Activated naive CD8-positive, alpha-beta T cell treated with anti-CD3 and anti-CD28 coated beads for 36 hours (primary cell): Measurements from ENCODE around the gene ZCCHC18. TPM values are rescaled to one million over a fixed set of nuclear protein-coding genes. Genes with fewer than 3 reads are reported as not detected.
"Not testable (repeated sequence)": the region's sequence is repeated elsewhere in the genome, so short reads cannot be mapped to it uniquely, and the experiment has no call there.

ENCODE experiments used
- DNase-seq: peaks from one replicate; pipeline ENCODE4 v3.0.0; 2021
- H3K27ac Mint-ChIP-seq: one replicate; pipeline ENCODE4 v1.8.0; 2022; ENCODE audit warnings: mild to moderate bottlenecking, moderate library complexity, mixed read lengths
- H3K27me3 Mint-ChIP-seq: one replicate; pipeline ENCODE4 v1.8.0; 2022; ENCODE audit warnings: mild to moderate bottlenecking, mixed read lengths
- H3K36me3 Mint-ChIP-seq: one replicate; pipeline ENCODE4 v1.8.0; 2021; ENCODE audit warnings: mild to moderate bottlenecking, mixed read lengths
- H3K4me1 Mint-ChIP-seq: one replicate; pipeline ENCODE4 v1.8.0; 2021; ENCODE audit warnings: mixed read lengths
- H3K4me3 Mint-ChIP-seq: one replicate; pipeline ENCODE4 v1.8.0; 2022; ENCODE audit warnings: mild to moderate bottlenecking, moderate library complexity, mixed read lengths
- H3K9me3 Mint-ChIP-seq: one replicate; pipeline ENCODE4 v1.8.0; 2022; ENCODE audit warnings: mixed read lengths
- total RNA-seq, 2 experiments: library from RNA; stranded (reverse); gene quantifications; one replicate each; pipeline ENCODE4 v1.2.3, GENCODE V29; 2021

The ZCCHC18 gene
- 1 to 10 TPM; 5.5 to 5.8 TPM for total RNA-seq

DNA sequence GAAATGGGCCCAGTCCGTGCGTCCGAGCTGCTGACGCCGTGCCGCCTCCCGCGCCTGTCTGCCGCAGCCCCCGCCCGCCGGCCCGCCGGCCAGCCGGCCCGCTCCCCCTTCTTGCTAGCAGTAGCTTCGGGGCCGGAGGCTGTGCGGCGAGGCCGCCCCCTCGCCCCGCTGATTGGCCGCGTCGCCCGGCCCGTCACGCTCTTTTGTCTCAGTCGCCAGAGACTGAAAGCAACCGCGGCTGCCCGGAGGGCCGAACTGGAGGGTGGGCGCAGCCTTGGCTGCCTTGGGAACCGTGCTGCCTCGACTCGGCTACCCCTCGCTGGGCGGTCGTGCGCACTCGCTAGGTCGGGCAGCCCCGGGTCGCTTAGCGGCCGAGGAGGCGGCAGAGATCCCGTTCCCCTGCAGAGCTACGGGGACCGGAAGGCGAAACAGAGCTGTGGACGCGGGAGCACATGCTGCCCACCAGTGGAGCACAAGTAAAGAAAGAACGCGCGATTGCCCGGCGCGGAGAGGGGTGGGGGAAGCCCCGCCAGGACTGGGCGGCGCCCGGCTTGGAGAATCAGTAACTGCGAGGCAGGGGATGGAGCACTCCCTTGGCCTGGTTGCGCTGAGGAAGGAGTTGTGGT, at the start of gene ZCCHC18:
Gene ZCCHC18, plus strand, starts transcription at position 198 of the 626 bp plus-strand sequence. CDS start 1,589 bp downstream, outside the sequence.
- H3K27ac Mint-ChIP-seq, result peak within 1 kb of the TSS; percentile 90
- peak; percentile 69 for DNase-seq
- no peaks in the 10 kb centered on the region for H3K9me3 Mint-ChIP-seq
- peak within 1 kb of the TSS; percentile 90 for H3K4me3 Mint-ChIP-seq
- H3K27me3 Mint-ChIP-seq, result no peaks in the 10 kb centered on the region
- H3K36me3 Mint-ChIP-seq, result peaks cover 10% of the 10 kb centered on the region
- peaks cover 38% of the 10 kb centered on the region for H3K4me1 Mint-ChIP-seq

DNA sequence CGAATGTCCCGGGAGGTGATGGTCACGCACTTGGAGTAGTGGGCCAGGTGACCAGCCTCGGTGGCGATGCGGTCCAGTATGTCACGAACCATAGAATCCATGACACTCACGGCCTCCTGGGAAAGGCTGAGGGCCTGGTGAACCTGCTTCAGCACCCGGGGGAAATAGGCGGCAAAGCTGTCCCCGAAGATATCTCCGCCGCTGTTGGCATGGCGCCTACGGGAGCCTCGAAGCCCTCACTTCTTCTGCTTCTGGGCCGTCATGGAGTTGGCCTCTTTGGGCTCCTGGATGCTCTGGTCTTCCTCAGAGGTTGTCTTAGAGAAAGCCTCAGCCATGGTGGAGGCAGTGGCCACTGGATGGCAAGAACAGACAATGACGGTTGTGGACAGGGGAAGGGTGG, 49.7 kb upstream of the ZCCHC18 start:
- not testable (repeated sequence) for H3K4me1 Mint-ChIP-seq, H3K9me3 Mint-ChIP-seq, H3K27ac Mint-ChIP-seq, DNase-seq, H3K36me3 Mint-ChIP-seq, H3K27me3 Mint-ChIP-seq, H3K4me3 Mint-ChIP-seq

DNA sequence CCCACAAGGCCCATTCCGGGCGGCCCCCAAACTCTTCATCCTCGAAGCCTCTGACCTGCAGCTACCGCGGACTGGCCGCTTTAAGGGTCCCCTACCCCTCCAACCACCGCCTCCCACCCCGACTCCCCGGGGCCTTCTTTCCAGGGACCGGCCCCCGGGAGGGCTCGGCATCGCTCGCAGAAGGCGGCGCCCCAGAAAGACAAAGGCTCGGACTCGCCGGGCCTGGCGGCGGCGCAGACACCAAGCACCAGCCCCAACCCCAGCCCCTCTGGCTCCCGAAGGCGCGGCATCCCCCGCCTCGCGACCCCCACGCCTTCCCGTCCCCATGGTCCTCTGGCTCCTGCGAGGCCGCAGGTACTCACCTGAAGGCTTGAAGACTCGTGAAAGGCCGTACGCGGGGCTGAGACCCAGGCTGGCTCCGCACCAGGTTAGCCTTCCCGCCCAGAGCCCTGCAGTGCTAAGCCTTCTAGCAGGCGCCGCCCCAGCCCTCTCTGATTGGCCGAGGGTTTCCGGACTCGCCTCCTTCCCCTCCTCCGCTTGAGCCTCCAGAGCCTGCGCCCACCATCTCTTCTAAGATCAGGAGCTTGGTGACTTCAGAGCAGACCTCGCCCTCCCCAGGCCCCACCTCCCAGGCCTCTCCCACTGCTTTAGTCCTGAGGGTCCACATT, 36.4 kb upstream of the ZCCHC18 start, which contains the start of gene TMSB15C:
Gene TMSB15C, minus strand, starts transcription at position 459 of the 668 bp plus-strand sequence.
- H3K27ac Mint-ChIP-seq, result not testable (repeated sequence)

DNA sequence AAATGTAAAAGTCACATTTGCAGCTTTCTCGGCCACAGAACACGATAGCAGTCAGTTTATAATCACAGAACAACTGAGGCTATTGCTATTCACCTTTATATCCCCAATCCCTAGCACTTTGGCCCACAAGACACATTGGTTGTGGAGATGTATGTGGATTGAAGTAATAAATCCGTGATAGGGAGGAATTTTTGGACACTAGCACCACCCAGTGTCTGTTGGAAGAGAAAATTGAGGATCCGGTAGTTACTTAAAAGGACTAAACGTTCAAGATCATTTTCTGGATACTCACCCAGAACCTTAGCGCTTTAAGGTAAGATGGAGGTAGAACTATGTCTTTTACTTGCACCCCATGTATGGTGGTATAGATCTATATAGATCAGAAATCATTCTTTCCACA, 34.5 kb upstream of the ZCCHC18 start:
- H3K36me3 Mint-ChIP-seq, H3K4me3 Mint-ChIP-seq, DNase-seq, H3K4me1 Mint-ChIP-seq, H3K27me3 Mint-ChIP-seq, H3K9me3 Mint-ChIP-seq, H3K27ac Mint-ChIP-seq: not testable (repeated sequence)

More for the DNA sequence above, 36.4 kb upstream of the ZCCHC18 start, which contains the start of gene TMSB15C:
- H3K36me3 Mint-ChIP-seq, H3K4me1 Mint-ChIP-seq, H3K9me3 Mint-ChIP-seq, H3K27me3 Mint-ChIP-seq, DNase-seq, H3K4me3 Mint-ChIP-seq: not testable (repeated sequence)

DNA sequence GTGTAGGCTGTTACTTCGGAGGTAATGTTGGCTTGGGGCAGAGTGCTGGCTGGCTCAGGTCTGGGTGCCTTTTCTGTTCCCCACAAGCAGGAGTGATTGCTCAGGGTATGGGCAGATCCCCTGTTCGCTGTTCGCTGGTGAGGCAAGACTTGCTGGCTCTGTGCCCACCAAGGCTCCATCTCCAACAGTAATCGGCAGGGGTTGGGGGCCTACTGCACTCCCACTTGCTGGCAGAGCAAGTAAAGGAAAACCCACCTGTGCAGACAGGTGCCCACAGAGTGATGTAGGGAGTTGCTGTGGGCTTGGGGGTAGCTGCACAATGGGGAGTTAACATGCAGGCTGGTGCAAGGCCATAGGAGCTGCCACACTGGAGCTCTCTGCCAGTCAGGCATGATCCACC, 28.3 kb upstream of the ZCCHC18 start:
- no peaks in the 10 kb centered on the region for H3K36me3 Mint-ChIP-seq
- peaks cover 8% of the 10 kb centered on the region for H3K27me3 Mint-ChIP-seq
- H3K4me3 Mint-ChIP-seq, result no peak overlapping the region
- no peaks in the 10 kb centered on the region for H3K4me1 Mint-ChIP-seq
- H3K27ac Mint-ChIP-seq, result no peak overlapping the region
- no peaks in the 10 kb centered on the region for H3K9me3 Mint-ChIP-seq
- DNase-seq, result no peak

DNA sequence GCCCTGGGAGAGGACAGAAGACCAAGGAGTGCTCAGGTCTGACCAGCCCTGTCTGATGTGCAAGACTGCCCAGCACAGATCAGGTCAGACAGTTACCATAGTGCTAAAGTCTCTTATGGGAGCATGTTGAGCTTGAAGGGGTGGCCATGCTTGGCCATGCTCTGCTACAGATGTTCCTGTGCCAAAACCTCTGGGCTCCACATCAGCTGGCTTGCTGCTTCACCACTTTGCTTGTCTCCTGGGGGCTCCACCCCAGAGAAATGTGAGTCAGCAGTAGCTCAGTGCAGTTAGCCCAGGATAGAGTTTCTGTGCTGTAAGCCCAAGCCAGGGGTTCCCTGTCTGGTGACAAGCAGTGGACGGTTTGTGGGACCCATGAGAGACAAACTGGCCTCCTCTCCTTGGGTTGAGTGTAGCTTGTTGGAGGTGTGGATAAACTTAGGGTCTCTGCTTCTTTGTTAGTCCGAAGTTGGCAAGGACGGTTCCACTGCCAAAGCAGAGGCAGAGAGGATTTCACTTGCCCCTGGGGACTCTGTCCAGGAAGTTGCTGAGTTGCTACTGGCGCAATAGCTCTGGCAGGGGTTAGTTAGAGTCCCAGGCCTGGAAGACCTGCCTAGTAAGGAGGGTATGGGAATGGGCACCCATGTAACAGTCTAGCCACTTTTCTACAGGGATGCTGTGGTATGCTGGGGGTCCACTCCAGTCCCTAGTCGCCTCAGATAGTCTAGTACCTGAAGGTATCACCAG, 27.6 kb upstream of the ZCCHC18 start:
- no peak overlapping the region for H3K27ac Mint-ChIP-seq
- no peaks in the 10 kb centered on the region for H3K36me3 Mint-ChIP-seq
- no peaks in the 10 kb centered on the region for H3K9me3 Mint-ChIP-seq
- H3K4me3 Mint-ChIP-seq, result no peak overlapping the region
- DNase-seq, result no peak
- peaks cover 8% of the 10 kb centered on the region for H3K27me3 Mint-ChIP-seq
- no peaks in the 10 kb centered on the region for H3K4me1 Mint-ChIP-seq

DNA sequence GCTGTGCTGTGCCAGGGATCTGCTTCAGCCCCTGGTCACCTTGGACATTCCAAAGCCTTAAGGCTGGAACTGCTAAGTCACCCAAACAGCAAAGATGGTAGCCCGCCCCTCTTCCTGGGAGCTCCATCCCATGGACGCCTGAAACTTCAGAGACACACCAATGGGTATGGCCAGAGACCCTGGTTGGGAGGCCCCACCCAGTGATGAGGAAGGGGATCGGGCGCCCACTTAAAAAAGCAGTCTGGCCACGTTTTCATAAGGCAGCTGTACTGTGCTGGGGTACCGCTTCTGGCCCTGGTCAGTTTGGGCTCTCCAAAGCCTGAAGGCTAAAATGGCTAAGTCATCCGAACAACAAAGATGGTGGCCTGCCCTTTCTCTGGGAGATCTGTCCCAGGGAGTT, 26.8 kb upstream of the ZCCHC18 start:
- Mint-ChIP-seq H3K36me3 (no peaks in the 10 kb centered on the region), H3K4me1 (no peaks in the 10 kb centered on the region), H3K4me3 (no peak overlapping the region), H3K9me3 (no peaks in the 10 kb centered on the region), H3K27me3 (peaks cover 8% of the 10 kb centered on the region), H3K27ac (no peak overlapping the region)
- no peak for DNase-seq

DNA sequence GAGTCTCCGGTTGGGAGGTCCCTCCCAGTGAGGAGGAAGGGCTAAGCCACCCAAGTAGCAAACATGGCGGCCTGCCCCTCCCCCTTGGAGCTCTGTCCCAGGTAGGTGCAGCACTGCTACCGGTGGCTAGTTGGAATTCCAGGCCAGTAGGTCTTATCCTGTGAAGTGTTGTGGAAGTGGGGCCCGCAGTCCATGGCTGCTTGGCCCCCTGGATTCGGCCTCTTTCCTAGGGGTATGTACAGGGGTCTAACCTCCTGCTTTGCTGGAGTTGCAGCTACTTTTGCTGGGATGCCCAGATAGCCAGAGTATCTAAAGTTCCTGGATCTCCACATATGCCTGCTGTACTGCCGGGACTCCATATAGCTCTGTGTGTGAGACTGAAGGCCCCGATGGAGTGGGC, 26.4 kb upstream of the ZCCHC18 start:
- no peak for DNase-seq
- Mint-ChIP-seq H3K4me1 (no peaks in the 10 kb centered on the region), H3K36me3 (no peaks in the 10 kb centered on the region), H3K4me3 (no peak overlapping the region), H3K9me3 (no peaks in the 10 kb centered on the region), H3K27me3 (peaks cover 8% of the 10 kb centered on the region), H3K27ac (no peak overlapping the region)

DNA sequence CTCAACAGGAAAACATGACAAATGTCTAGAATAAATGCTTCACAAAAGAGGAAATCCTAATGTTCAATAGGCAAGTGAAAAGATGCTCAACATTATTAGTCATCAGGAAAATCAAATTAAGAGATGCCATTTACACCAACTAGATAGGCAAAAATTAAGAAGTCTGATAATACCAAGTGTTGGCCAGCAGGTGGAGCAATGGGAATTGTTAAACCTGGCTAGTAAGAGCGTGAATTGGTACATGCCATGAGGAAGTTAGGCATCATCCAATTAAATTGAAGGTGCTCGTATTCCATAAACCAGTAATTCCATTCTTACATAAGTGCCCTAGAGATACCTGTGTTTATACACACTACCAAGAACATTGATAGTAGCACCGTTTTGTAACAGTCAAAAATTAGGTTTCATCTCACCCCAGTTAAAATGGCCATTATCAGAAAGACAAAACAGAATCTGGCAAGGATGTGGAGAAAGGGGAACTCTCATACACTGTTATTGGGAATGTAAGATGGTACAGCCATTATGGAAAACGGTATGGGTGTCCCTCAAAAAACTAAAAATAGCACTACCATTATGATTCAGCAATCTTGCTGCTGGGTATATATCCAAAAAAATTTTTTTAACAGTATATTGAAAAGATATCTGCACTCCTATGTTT, 14.0 kb upstream of the ZCCHC18 start:
- Mint-ChIP-seq H3K36me3 (no peaks in the 10 kb centered on the region), H3K27me3 (no peaks in the 10 kb centered on the region), H3K4me3 (no peak overlapping the region), H3K9me3 (no peaks in the 10 kb centered on the region), H3K27ac (no peak overlapping the region), H3K4me1 (peaks cover 6% of the 10 kb centered on the region)
- peak; percentile 31 for DNase-seq

DNA sequence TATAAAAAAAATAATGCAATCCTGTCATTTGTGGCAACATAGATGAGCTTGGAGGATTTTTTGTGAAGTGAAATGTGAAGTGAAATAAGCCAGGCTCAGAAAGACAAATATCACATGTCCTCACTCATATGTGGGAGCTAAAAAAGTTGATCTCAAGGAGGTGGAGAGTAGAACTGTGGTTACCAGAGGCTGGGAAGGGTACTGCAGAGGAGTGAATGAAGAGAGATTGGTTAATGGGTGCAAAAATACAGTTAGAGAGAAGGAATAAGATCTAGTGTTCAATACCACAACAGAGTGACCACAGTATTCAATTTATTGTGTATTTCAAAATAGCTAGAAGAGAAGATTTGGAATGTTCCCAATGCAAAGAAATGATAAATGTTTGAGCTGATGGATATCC, 13.4 kb upstream of the ZCCHC18 start:
- DNase-seq, result no peak
- no peaks in the 10 kb centered on the region for H3K36me3 Mint-ChIP-seq
- peaks cover 6% of the 10 kb centered on the region for H3K4me1 Mint-ChIP-seq
- no peak overlapping the region for H3K27ac Mint-ChIP-seq
- no peak overlapping the region for H3K4me3 Mint-ChIP-seq
- H3K9me3 Mint-ChIP-seq, result no peaks in the 10 kb centered on the region
- H3K27me3 Mint-ChIP-seq, result no peaks in the 10 kb centered on the region

DNA sequence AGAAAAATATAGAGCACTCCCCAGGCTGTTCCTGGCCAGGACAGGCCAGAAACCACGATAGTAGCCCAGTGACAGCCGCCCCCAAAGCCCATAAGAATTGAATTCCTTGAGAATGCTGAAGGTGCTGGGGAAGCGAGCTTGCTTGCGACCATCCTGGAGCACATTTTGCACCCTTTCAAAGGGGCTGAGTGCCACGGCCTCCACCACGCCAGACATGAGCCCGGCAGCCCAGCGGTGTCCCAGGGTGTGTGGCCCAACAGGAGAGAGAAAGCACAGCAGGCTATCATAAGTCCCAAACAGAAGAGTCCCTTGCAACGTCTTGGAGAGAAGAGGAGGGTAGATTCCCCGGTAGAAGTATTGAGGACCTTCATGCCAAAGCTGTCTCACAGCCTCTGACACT, 7.6 kb upstream of the ZCCHC18 start:
- Mint-ChIP-seq H3K36me3 (peaks cover 4% of the 10 kb centered on the region), H3K27me3 (no peaks in the 10 kb centered on the region), H3K9me3 (no peaks in the 10 kb centered on the region), H3K27ac (no peak overlapping the region), H3K4me3 (no peak overlapping the region), H3K4me1 (peaks cover 16% of the 10 kb centered on the region)
- DNase-seq, result no peak

DNA sequence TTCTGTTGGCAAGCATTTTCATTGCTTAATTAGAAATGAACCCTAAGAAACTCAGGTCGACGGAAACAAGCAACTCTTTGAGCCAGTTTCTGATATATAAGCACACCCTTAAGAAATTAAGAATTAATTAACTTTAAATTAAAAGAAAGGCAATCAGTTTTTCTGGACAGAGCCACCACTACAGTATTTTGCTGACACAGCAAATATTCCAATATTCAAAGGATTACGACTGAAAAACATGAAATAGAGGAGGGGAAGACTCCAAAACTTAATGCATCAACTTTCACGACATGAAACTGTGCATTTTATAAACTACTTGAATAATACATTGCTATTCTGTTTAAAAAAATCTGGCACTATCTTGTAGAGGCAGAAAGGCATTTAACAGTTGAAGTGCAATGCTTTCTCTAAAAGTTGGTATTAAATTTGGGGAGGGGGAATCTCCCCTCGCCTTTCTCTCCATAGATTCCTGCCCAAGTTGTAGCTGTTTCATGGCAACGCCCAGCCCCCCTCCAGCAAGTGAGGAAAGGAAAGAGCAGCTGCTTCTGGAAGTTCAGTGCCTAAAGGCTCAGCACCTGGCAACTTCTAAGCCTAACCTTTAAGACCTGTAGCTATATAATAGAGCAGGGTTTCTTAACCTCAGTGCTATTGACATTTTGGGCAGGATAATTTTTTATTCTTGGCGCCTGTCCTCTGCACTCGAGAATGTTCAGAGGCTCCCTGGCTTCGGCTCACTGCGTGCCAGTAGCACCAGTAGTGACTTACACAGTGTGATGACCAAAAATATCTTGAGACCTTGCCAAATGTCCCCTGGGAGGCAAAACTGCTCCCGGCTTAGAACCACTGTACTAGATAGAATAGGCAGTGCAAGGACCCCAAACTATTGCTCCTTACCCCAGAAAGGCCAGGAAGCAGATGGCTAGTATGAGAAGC, 6.7 kb upstream of the ZCCHC18 start:
- H3K27ac Mint-ChIP-seq, result no peak overlapping the region
- H3K4me3 Mint-ChIP-seq, result no peak overlapping the region
- H3K27me3 Mint-ChIP-seq, result no peaks in the 10 kb centered on the region
- H3K4me1 Mint-ChIP-seq, result peaks cover 22% of the 10 kb centered on the region
- H3K36me3 Mint-ChIP-seq, result peaks cover 10% of the 10 kb centered on the region
- no peak for DNase-seq
- no peaks in the 10 kb centered on the region for H3K9me3 Mint-ChIP-seq

DNA sequence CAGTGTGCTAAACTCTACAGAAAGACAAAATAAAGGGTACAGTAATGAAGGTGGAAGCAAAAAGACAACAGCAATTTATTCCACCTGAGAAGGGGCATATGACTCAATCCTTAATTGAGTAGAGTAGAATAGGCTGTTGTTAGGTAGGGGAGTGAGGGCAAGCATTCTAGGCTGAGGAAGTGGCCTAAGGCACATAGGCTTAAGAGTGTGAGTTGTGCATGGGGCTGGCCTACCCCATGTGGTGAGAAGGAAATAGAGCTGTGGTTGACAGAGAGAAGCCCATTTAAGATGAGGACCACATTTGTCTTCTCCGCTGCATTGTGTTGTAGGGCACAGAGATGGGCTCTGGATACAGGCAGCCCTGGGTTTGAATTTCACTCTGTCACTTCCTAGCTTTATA, 3.4 kb upstream of the ZCCHC18 start:
- H3K27ac Mint-ChIP-seq, result no peak overlapping the region
- no peaks in the 10 kb centered on the region for H3K9me3 Mint-ChIP-seq
- peaks cover 26% of the 10 kb centered on the region for H3K4me1 Mint-ChIP-seq
- H3K27me3 Mint-ChIP-seq, result no peaks in the 10 kb centered on the region
- H3K4me3 Mint-ChIP-seq, result no peak overlapping the region
- no peak for DNase-seq
- peaks cover 11% of the 10 kb centered on the region for H3K36me3 Mint-ChIP-seq

DNA sequence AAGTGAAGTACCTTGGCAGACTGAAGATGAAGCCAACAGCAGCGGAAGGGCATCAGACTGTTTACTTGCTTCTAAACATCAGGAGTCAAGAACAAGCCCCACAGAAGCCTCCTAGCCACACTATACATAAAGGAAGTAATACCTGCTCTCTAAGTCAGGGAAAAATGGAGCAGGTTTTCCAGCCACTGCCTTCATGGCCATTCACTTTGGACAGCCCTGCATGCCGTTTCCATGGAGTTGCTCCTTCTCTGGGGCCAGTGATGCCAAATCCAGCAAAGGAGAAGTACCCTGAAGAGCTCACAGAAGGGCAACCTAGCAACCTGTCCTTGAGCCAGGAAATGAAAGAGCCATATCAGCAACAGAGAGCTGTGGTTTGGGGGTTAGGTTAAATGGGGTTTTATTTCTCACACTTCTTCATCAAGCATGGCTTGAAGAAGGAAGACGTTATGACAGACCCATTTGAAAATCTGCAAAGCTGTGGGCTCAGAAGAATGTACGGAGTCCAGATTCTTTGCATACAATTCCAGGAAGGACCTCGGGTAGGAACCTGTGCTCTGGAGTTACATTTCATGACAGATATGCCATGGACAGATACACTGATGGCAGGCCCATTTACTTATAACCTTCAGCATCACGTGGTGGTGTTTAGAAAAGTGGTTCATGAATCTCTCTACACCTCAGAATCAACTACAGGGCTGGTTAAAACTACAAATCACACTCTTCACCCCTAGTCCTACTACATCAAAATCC, 1.7 kb upstream of the ZCCHC18 start:
- H3K4me3 Mint-ChIP-seq, result peak overlapping the region; percentile 90
- H3K9me3 Mint-ChIP-seq, DNase-seq, H3K27me3 Mint-ChIP-seq: not testable (repeated sequence)
- peaks cover 11% of the 10 kb centered on the region for H3K36me3 Mint-ChIP-seq
- H3K4me1 Mint-ChIP-seq, result peaks cover 30% of the 10 kb centered on the region
- peak overlapping the region; percentile 72 for H3K27ac Mint-ChIP-seq
